Activated CD4-positive, alpha-beta T cell treated with anti-CD3 and anti-CD28 coated beads, Interleukin-2, amount 10 ng/mL, durations not matched to agents 7 days and 5 days (primary cell): Measurements from ENCODE around the gene PDE1C. TPM values are rescaled to one million over a fixed set of nuclear protein-coding genes. Genes with fewer than 3 reads are reported as not detected.

Source experiments
- CTCF ChIA-PET: fragments of 350-600 bp; sonication (Branson Sonifier 250); formaldehyde crosslinking; loops from one replicate; lab custom pipeline; 2021; ENCODE audit warnings: antibody characterized with exemption; lab: Charles Lee
- POLR2A ChIA-PET: fragments of 350-600 bp; sonication (Branson Sonifier 250); formaldehyde crosslinking; loops from one replicate; lab custom pipeline; 2021; ENCODE audit warnings: antibody characterized with exemption; lab: Charles Lee
- DNase-seq: peaks from one replicate; pipeline ENCODE4 v3.0.0-alpha.2; 2020
- H3K27ac Mint-ChIP-seq: one replicate; pipeline ENCODE4 v1.8.0; 2021; ENCODE audit warnings: mild to moderate bottlenecking, moderate library complexity, mixed read lengths
- H3K27me3 Mint-ChIP-seq: one replicate; pipeline ENCODE4 v1.8.0; 2021; ENCODE audit warnings: mixed read lengths
- H3K36me3 Mint-ChIP-seq: one replicate; pipeline ENCODE4 v1.8.0; 2021; ENCODE audit warnings: low read depth, mixed read lengths
- H3K4me1 Mint-ChIP-seq: one replicate; pipeline ENCODE4 v1.8.0; 2021; ENCODE audit warnings: mixed read lengths
- H3K4me3 Mint-ChIP-seq: one replicate; pipeline ENCODE4 v1.8.0; 2021; ENCODE audit warnings: mild to moderate bottlenecking, moderate library complexity, mixed read lengths
- H3K9me3 Mint-ChIP-seq: one replicate; pipeline ENCODE4 v1.8.0; 2021; ENCODE audit warnings: mixed read lengths
- total RNA-seq, 2 experiments: library from RNA; stranded (reverse); gene quantifications; one replicate each; pipeline ENCODE4 v1.2.3, GENCODE V29; 2021

The PDE1C gene
- total RNA-seq, 2 experiments from 2014 or later = not detected

GRCh38 chr7:31791881-31792280 lies 278.3 kb downstream of the PDE1C start:
- Mint-ChIP-seq H3K36me3 (no peaks in the 10 kb centered on the region), H3K4me1 (no peaks in the 10 kb centered on the region), H3K4me3 (no peak overlapping the region), H3K27me3 (no peaks in the 10 kb centered on the region), H3K27ac (no peak overlapping the region), H3K9me3 (no peaks in the 10 kb centered on the region)
- POLR2A ChIA-PET = no interaction called here
- CTCF ChIA-PET = no interaction called here
- no peak for DNase-seq

DNA sequence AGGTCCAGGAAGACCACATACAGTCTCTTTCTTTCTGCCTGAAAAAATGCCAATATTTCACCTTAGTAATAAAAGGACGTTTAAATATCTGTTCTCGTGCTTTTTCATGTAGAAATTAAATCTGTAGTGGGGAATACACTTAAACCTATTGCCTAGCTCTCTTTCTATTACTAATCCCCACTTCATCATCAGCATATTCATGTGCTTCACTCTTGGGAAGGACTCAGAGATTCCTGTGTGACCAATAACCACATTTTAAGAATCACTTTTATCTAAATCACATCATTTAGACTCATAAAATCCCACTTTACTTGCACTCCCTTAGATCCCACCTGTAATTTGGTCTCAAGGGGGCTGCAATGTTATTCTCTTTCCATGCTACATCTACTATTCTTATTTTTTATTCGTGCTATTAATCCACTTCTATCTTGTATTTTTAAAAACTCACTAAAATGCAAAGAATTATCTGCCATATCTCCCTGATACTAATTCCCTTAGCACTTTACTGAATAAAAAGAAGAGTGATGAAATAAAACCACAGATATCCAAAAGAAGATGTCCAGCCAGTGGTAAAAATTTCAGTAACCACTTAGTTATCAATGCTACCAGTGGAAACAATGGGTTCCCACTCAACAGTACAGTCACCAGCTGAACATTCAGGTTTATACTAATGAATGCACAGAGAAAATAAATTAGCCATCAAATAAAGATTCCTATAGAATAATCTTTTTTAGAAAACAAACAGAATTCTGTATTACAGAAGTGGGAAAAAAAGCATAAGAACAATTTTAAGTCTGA lies 281.1 kb downstream of the PDE1C start:
- Mint-ChIP-seq H3K36me3 (no peaks in the 10 kb centered on the region), H3K27me3 (no peaks in the 10 kb centered on the region), H3K9me3 (no peaks in the 10 kb centered on the region), H3K27ac (no peak overlapping the region), H3K4me1 (no peaks in the 10 kb centered on the region), H3K4me3 (no peak overlapping the region)
- CTCF ChIA-PET = no interaction called here
- POLR2A ChIA-PET = no interaction called here
- DNase-seq = no peak

DNA sequence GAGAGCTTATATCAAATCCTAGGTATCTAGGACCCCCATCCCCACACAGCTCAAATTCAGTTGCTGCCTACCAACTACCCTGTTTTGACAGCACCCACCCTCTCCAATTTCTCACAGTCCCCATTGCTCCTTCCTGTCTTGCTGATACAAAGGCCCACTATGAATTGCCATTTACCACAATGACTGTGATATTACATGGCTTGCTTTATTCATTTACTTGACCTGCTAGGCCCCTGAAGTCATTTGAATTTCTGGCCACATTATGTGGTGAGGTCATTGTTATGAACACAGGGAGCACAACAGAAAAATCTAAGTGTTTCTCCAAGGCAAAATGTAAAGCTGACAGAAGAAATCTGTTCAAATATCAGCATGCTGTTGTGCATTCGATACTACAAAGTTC lies 281.8 kb downstream of the PDE1C start:
- no peak for DNase-seq
- H3K36me3 Mint-ChIP-seq = no peaks in the 10 kb centered on the region
- ChIA-PET CTCF (no interaction called here), POLR2A (no interaction called here)
- H3K9me3 Mint-ChIP-seq = no peaks in the 10 kb centered on the region
- H3K27me3 Mint-ChIP-seq = no peaks in the 10 kb centered on the region
- no peaks in the 10 kb centered on the region for H3K4me1 Mint-ChIP-seq
- H3K27ac Mint-ChIP-seq = no peak overlapping the region
- H3K4me3 Mint-ChIP-seq = no peak overlapping the region

- Mint-ChIP-seq H3K36me3 (no peaks in the 10 kb centered on the region), H3K27me3 (no peaks in the 10 kb centered on the region), H3K4me1 (no peaks in the 10 kb centered on the region), H3K4me3 (no peak overlapping the region), H3K9me3 (no peaks in the 10 kb centered on the region), H3K27ac (no peak overlapping the region)
- no peak for DNase-seq
- ChIA-PET CTCF (no interaction called here), POLR2A (no interaction called here)
Observed at GRCh38 chr7:31786326-31786725, 283.9 kb downstream of the PDE1C start.

DNA sequence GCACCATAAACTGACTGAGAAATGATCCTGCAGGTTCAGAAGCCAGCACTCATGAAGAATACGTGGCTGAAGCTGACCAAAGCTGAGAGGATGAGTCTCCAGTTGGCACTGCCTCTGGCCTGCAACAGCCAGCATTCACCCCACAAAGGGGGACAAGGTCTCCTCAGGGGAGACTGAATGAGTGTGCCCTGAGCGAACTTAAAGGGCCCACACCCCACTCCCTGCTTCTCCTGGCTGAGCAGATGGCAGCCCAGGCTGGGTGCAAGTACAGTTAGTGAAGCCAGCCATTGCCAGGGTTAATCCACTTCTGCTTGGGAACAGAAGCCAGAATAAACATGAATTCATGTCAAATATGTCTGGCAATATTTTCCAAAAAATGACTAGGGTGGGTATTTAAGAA lies 285.1 kb downstream of the PDE1C start:
- CTCF ChIA-PET = no interaction called here

DNA sequence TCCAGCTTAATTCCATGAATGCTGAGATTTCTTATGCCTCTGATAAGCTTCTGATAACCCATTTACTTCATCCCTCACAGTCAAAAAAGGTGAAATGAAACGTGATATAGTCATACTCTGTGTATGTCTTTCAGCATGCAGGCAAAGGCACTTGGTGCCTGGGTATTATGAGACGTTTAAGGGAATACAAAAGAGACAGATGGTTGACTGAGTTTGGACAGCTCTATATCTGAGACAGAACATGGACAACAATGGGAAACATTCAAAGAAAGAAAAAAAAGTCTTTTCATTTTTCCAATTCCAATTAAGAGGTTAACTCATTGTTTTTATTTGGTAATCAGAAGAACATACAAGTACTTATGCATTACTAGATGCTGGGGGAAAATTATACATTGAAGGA lies 287.0 kb downstream of the PDE1C start:
- H3K9me3 Mint-ChIP-seq = no peaks in the 10 kb centered on the region
- no peaks in the 10 kb centered on the region for H3K4me1 Mint-ChIP-seq
- H3K27ac Mint-ChIP-seq = no peak overlapping the region

More for the DNA sequence above, 285.1 kb downstream of the PDE1C start:
- no peaks in the 10 kb centered on the region for H3K27me3 Mint-ChIP-seq
- H3K4me1 Mint-ChIP-seq = no peaks in the 10 kb centered on the region
- no peaks in the 10 kb centered on the region for H3K9me3 Mint-ChIP-seq
- H3K36me3 Mint-ChIP-seq = no peaks in the 10 kb centered on the region
- DNase-seq = no peak
- H3K4me3 Mint-ChIP-seq = no peak overlapping the region
- no peak overlapping the region for H3K27ac Mint-ChIP-seq
- POLR2A ChIA-PET = no interaction called here

DNA sequence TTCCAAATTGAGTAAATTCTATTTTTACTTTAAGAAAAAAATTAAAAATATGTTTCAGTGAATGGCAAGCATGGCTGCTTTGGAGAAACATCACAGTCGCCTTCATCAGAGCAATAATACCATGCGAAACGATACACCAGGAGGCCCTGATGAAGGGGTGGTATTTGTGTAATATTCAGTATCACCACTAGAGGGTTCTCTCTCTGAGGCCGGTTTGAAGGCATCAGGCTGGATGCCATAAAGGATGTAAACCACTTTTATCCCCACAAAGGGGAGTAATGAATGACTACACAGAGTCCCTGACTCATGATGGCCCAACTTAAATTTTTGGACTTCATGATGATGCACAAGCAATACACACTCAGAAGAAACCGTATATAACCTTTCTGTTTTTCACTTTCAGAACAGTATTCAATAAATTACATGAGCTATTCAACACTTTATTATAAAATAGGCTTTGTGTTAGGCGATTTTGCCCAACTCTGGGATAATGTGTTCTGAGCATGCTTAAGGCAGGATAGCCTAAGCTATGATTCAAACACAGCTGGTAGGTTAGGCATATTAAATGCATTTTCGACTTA lies 287.7 kb downstream of the PDE1C start:
- Mint-ChIP-seq H3K9me3 (no peaks in the 10 kb centered on the region), H3K27ac (no peak overlapping the region), H3K36me3 (no peaks in the 10 kb centered on the region), H3K4me1 (no peaks in the 10 kb centered on the region), H3K27me3 (no peaks in the 10 kb centered on the region), H3K4me3 (no peak overlapping the region)
- peak; percentile 6 for DNase-seq
- ChIA-PET POLR2A (no interaction called here), CTCF (no interaction called here)

More for the DNA sequence above, 287.0 kb downstream of the PDE1C start:
- DNase-seq = no peak
- ChIA-PET CTCF (no interaction called here), POLR2A (no interaction called here)
- H3K27me3 Mint-ChIP-seq = no peaks in the 10 kb centered on the region
- no peak overlapping the region for H3K4me3 Mint-ChIP-seq
- H3K36me3 Mint-ChIP-seq = no peaks in the 10 kb centered on the region

DNA sequence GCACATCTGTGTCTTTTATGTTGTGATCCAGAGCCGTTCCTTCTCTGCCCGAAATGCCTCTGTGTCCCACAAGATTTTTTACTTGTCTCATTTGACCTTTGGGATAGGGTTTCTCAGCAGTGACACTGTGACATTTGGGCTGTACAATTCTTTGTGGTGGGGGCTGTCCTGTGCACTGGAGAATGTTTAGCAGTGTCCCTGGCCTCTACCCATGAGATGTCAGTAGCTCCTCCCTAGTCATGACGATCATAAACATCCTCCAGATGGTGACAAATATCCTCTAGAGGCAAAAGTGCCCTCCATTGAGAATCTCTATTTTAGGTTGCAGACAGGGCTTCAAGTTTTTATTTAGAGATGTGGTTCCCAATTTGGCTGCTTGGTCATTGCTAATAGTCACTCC lies 291.9 kb downstream of the PDE1C start:
- ChIA-PET POLR2A (no interaction called here), CTCF (no interaction called here)
- no peak overlapping the region for H3K4me3 Mint-ChIP-seq
- H3K27ac Mint-ChIP-seq = no peak overlapping the region
- no peaks in the 10 kb centered on the region for H3K27me3 Mint-ChIP-seq
- H3K36me3 Mint-ChIP-seq = no peaks in the 10 kb centered on the region
- H3K4me1 Mint-ChIP-seq = no peaks in the 10 kb centered on the region
- no peak for DNase-seq
- H3K9me3 Mint-ChIP-seq = no peaks in the 10 kb centered on the region

DNA sequence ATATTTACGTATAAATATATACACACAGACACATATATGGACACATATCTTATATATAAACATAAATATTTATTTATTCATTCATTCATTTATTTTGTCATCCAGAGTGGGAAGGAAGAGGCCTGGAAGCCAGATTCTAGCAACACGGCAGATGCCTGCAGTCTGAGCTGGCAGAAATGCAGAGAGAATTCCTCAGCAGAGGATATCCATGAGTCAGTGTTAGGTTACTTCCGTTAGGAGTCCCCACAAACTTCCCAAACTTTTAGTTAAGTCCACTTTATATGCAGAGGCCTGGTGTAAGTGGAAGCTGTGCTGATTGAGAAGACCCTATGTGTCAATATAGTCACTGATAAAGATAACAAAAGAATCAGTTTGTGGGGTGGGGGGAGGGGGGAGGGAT lies 293.6 kb downstream of the PDE1C start:
- Mint-ChIP-seq H3K4me3 (no peak overlapping the region), H3K27ac (no peak overlapping the region), H3K27me3 (no peaks in the 10 kb centered on the region), H3K36me3 (no peaks in the 10 kb centered on the region), H3K4me1 (no peaks in the 10 kb centered on the region), H3K9me3 (no peaks in the 10 kb centered on the region)
- POLR2A ChIA-PET = no interaction called here
- CTCF ChIA-PET = no interaction called here
- DNase-seq = no peak

DNA sequence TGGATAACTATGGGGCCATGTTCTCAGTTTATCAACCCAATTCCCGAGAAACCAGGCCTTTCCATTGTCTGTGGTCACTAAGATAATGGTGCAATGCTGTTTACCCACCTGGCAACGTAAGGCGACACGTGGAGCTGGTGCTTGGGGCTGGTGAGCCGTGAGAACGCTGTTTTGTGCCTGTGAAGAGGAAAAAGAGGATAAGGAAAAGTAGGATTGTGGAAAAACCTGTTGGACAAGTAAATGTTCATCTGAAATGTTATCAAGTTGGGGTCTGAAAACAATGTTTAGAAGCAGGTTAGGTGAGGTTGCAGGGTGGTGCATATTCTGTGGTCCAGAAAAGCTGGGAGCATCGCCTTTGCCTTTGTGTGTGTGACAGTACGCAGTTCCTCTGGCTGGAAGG lies 294.7 kb downstream of the PDE1C start:
- H3K27ac Mint-ChIP-seq = no peak overlapping the region
- DNase-seq = no peak
- CTCF ChIA-PET = no interaction called here
- POLR2A ChIA-PET = no interaction called here
- no peaks in the 10 kb centered on the region for H3K9me3 Mint-ChIP-seq
- no peaks in the 10 kb centered on the region for H3K4me1 Mint-ChIP-seq
- no peak overlapping the region for H3K4me3 Mint-ChIP-seq
- H3K27me3 Mint-ChIP-seq = no peaks in the 10 kb centered on the region
- no peaks in the 10 kb centered on the region for H3K36me3 Mint-ChIP-seq

GRCh38 chr7:31772211-31772610 lies 298.0 kb downstream of the PDE1C start:
- H3K4me1 Mint-ChIP-seq = no peaks in the 10 kb centered on the region
- H3K4me3 Mint-ChIP-seq = no peak overlapping the region
- CTCF ChIA-PET = no interaction called here
- POLR2A ChIA-PET = no interaction called here
- no peaks in the 10 kb centered on the region for H3K27me3 Mint-ChIP-seq
- no peaks in the 10 kb centered on the region for H3K9me3 Mint-ChIP-seq
- H3K36me3 Mint-ChIP-seq = no peaks in the 10 kb centered on the region
- DNase-seq = no peak
- no peak overlapping the region for H3K27ac Mint-ChIP-seq

- CTCF ChIA-PET = no interaction called here
- no peak overlapping the region for H3K4me3 Mint-ChIP-seq
- no peak for DNase-seq
- H3K36me3 Mint-ChIP-seq = no peaks in the 10 kb centered on the region
- POLR2A ChIA-PET = no interaction called here
- H3K27me3 Mint-ChIP-seq = no peaks in the 10 kb centered on the region
- no peak overlapping the region for H3K27ac Mint-ChIP-seq
- H3K9me3 Mint-ChIP-seq = no peaks in the 10 kb centered on the region
- H3K4me1 Mint-ChIP-seq = no peaks in the 10 kb centered on the region
Observed at GRCh38 chr7:31767686-31768358, 302.4 kb downstream of the PDE1C start.

DNA sequence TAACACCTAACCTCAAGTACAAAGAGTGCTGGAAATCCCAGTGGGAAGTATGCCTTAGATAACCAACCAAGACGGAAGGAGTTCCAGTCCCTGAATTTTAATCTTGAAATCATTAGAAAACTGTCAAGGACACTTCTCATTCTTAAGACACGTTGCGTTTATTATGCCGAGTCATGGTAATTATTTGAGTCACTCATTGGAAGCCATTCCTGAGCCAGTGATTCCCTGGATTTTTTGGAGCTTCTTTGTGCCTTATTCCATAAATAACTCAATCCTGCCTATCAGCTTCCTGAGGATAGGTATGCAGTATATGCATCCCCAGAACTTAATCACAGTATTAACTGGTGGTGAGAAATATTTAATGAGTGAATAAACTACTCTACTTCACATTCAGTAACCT lies 305.7 kb downstream of the PDE1C start:
- no peak overlapping the region for H3K4me3 Mint-ChIP-seq
- DNase-seq = no peak
- POLR2A ChIA-PET = no interaction called here
- no peaks in the 10 kb centered on the region for H3K27me3 Mint-ChIP-seq
- H3K9me3 Mint-ChIP-seq = no peaks in the 10 kb centered on the region
- no peak overlapping the region for H3K27ac Mint-ChIP-seq
- H3K36me3 Mint-ChIP-seq = no peaks in the 10 kb centered on the region
- H3K4me1 Mint-ChIP-seq = no peaks in the 10 kb centered on the region
- CTCF ChIA-PET = no interaction called here
